Transverse colon (tissue), 4 donors: Measurements from ENCODE around the gene DYNC1I1. TPM values are rescaled to one million over a fixed set of nuclear protein-coding genes. Genes with fewer than 3 reads are reported as not detected.

Experiments
- DNase-seq: peaks from one replicate; pipeline ENCODE4 v3.0.0-alpha.2; 2019
- H3K27ac ChIP-seq, 4 donors: fragments of 200-600 bp; sonication (generic); 2 replicates each; pipeline ENCODE4 v1.5.1; 2016 to 2018; ENCODE audit warnings: inconsistent platforms in 4 of 4
- H3K27me3 ChIP-seq: fragments of 200-600 bp; sonication (generic); 2 replicates; pipeline ENCODE4 v1.5.1; 2017; ENCODE audit warnings: inconsistent platforms
- H3K36me3 ChIP-seq, 4 donors: fragments of 200-600 bp; sonication (generic); 2 replicates each; pipeline ENCODE4 v1.5.1; 2017 to 2019; ENCODE audit warnings: inconsistent platforms in 4 of 4
- H3K4me1 ChIP-seq, 4 donors: fragments of 200-600 bp; sonication (generic); 2 replicates each; pipeline ENCODE4 v1.5.1; 2017 to 2020; ENCODE audit warnings: inconsistent platforms in 4 of 4
- H3K4me3 ChIP-seq, 4 donors: fragments of 200-600 bp; sonication (generic); 1 replicate in 1 of 4; 2 replicates in 3 of 4; pipeline versions ENCODE4 v1.5.1 to v1.6.1; 2017 to 2019; ENCODE audit warnings: inconsistent platforms in 4 of 4
- H3K9me3 ChIP-seq, 2 donors: fragments of 200-600 bp; sonication (generic); 2 replicates each; pipeline ENCODE4 v1.5.1; 2017 to 2019; ENCODE audit warnings: inconsistent platforms in 2 of 2
- EP300 ChIP-seq: sonication (generic); formaldehyde crosslinking; IDR thresholded peaks from one replicate; pipeline ENCODE4 v1.6.1; 2017; ENCODE audit warnings: antibody characterized with exemption, low read depth
- POLR2A ChIP-seq: fragments of 450-650 bp; IDR thresholded peaks from one replicate; pipeline ENCODE4 v1.6.1; 2016; ENCODE audit warnings: antibody characterized with exemption, mild to moderate bottlenecking, moderate library complexity
- POLR2AphosphoS5 ChIP-seq, 3 donors: sonication (generic); formaldehyde crosslinking; IDR thresholded peaks; one replicate each; pipeline ENCODE4 v1.6.1; 2016; ENCODE audit warnings: antibody characterized with exemption in 3 of 3
- WGBS, 2 donors: methylation state at CpG; one replicate each; pipeline ENCODE4 v1.1.5; 2018; ENCODE audit warnings: low coverage in 1 of 2; 5-methylcytosine and 5-hydroxymethylcytosine counted together
- in situ Hi-C, 4 donors: fragments of 200-750 bp; cut with MboI; loops; one replicate each; pipeline versions ENCODE4 v1.15.0 to v1.15.1; 2017; ENCODE audit warnings: low sequenced_read_pairs in 3 of 4, low pct_ligation_motif_present in 1 of 4, low pct_unique_long_range_greater_than_20kb in 1 of 4
- intact Hi-C: fragments of 100-400 bp; cut with DNase I; formaldehyde crosslinking; loops from one replicate; pipeline ENCODE4 v1.15.1; 2023; ENCODE audit warnings: low total_unique reads
- total RNA-seq, 4 donors: library from RNA; depleted of rRNA; stranded (reverse); fragments of >200 nt; gene quantifications; one replicate each; pipeline ENCODE4 v1.1.0, GENCODE V29; 2016
- TF ChIP-seq, protein P1 (sequence below), 5 experiments: fragments of 200-600 bp in 3 of 5; fragments of 450-650 bp in 2 of 5; sonication (generic) in 3 of 5; IDR thresholded peaks; 1 replicate in 2 of 5; 2 replicates in 3 of 5; pipeline ENCODE4 v1.5.1; 2016 to 2017; ENCODE audit warnings: antibody characterized with exemption in 5 of 5, inconsistent platforms in 3 of 5, mild to moderate bottlenecking in 2 of 5, moderate library complexity in 1 of 5

DYNC1I1 gene
- total RNA-seq, 4 donors from 2014 or later: 1.8 to 37.0 (median 7.4) TPM

DNA sequence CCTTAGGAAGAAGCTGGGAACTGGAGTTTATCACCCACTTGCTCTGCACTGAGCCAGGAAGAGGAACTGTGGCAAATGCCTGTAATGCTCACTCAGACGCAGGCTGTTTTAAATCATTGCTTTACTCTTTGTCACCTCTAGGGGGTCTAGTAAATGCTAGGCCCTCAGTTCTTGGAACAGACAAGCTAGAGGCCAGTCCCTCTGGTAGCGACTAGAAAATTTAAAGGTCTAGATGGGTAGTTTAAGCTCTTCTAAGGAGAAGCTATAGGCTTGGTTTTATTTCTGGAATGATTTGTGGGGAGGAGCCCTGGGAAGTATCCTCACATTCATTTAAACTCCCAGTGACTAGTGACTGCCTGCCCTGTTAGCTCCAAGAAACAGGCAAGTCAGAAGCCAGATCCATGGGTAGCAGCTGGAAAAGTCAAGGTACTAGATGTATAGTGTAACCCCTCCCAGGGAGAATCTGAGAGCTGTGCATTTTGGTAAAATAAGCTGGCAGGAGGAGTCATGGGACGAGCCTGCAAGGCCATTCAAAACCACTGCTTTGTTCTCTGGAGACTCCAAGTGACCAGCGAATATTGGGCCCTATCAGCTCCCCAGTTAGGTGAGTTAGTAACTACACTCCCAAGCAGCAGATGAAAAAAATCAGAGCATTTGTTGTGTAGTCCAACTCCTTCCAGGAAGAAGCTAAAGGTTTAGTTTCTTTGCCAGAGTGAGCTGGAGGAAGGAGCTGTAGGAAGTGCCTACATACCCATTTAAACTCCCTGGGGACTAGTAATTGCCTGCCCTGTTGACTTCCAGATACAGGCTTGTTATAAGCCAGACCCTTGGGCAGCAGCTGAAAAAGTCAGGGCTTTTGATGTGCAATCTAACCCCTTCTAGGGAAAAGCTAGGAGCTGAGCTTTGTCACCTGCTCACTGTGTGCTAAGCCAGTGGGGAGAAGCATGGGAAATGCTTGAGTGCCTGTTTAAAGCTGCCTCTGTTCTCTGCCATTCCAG lies 68.9 kb downstream of the DYNC1I1 start:
- in situ Hi-C loops (no loop called here), intact Hi-C loops (no loop called here)

DNA sequence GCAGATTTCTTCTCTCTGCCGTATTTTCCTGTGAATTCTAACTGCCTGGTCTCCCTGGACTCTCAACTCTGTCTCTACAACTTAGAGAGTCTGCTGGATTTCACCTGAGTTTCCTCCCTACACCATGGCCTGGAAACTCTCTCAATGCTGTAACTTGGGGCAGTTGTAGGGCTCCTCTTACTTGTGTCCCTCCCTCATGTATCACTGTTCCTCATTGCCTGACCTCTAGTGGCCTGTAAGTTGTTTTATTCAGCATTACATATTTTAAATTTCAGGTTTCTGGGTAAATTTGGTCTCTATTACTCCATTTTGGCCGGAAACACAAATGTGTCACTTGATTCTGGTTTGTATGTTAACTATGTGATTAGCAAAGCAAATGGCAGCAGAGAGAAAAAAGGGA lies 70.9 kb downstream of the DYNC1I1 start:
- no peaks in the 10 kb centered on the region for H3K9me3 ChIP-seq
- TF ChIP-seq POLR2A: no peak
- TF ChIP-seq, protein P1, sequence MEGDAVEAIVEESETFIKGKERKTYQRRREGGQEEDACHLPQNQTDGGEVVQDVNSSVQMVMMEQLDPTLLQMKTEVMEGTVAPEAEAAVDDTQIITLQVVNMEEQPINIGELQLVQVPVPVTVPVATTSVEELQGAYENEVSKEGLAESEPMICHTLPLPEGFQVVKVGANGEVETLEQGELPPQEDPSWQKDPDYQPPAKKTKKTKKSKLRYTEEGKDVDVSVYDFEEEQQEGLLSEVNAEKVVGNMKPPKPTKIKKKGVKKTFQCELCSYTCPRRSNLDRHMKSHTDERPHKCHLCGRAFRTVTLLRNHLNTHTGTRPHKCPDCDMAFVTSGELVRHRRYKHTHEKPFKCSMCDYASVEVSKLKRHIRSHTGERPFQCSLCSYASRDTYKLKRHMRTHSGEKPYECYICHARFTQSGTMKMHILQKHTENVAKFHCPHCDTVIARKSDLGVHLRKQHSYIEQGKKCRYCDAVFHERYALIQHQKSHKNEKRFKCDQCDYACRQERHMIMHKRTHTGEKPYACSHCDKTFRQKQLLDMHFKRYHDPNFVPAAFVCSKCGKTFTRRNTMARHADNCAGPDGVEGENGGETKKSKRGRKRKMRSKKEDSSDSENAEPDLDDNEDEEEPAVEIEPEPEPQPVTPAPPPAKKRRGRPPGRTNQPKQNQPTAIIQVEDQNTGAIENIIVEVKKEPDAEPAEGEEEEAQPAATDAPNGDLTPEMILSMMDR (IDR thresholded peaks at IDR 0.05): no peak
- no peak for TF ChIP-seq POLR2AphosphoS5 (IDR thresholded peaks at IDR 0.05)
- TF ChIP-seq EP300: no peak
- in situ Hi-C loops: no loop called here
- WGBS, 2 donors: 64% methylated on average over 1 to 2 of the region's 2 CpGs
- no peaks in the 10 kb centered on the region for H3K4me1 ChIP-seq
- DNase-seq: no peak
- H3K36me3 ChIP-seq: no peaks in the 10 kb centered on the region
- H3K27me3 ChIP-seq: no peaks in the 10 kb centered on the region
- intact Hi-C loops: no loop called here
- no peak overlapping the region for H3K4me3 ChIP-seq
- H3K27ac ChIP-seq: no peak overlapping the region

More for the DNA sequence above, 68.9 kb downstream of the DYNC1I1 start:
- no peaks in the 10 kb centered on the region for H3K27me3 ChIP-seq
- H3K4me1 ChIP-seq: no peaks in the 10 kb centered on the region
- H3K27ac ChIP-seq: no peak overlapping the region
- H3K4me3 ChIP-seq: no peak overlapping the region
- no peak for DNase-seq
- TF ChIP-seq EP300 (no peak), POLR2AphosphoS5 (IDR thresholded peaks at IDR 0.05) (no peak), POLR2A (no peak)
- TF ChIP-seq, protein P1 (IDR thresholded peaks at IDR 0.05): peak in 1 of 5 experiments; percentile 20
- WGBS, 2 donors: 47 to 86% methylated on average over 1 to 4 of the region's 4 CpGs
- no peaks in the 10 kb centered on the region for H3K36me3 ChIP-seq
- no peaks in the 10 kb centered on the region for H3K9me3 ChIP-seq

DNA sequence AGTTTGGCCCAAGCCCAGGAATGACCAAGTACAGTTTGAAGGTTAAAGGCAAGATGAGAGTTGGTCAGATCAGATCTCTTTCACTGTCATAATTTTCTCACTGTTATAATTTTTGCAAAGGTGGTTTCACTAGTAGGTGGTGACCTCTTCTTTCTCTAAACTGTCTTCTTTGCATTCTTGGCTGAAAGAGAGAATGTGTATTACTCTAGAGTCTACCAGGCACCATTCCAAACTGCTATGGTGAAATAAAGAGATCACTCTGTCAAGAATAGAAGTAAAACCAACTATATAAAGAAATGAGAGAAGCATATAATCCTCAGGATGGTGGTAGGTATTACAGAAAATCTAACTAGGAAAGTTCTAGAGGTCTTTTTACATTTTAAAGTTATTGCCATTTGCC lies 72.7 kb downstream of the DYNC1I1 start:
- Histone ChIP-seq H3K36me3 (no peaks in the 10 kb centered on the region), H3K9me3 (no peaks in the 10 kb centered on the region), H3K4me1 (no peaks in the 10 kb centered on the region), H3K4me3 (no peak overlapping the region), H3K27ac (no peak overlapping the region), H3K27me3 (no peaks in the 10 kb centered on the region)
- DNase-seq: no peak
- intact Hi-C loops (no loop called here), in situ Hi-C loops (no loop called here)
- TF ChIP-seq, protein P1 (IDR thresholded peaks at IDR 0.05): no peak
- TF ChIP-seq EP300 (no peak), POLR2A (no peak), POLR2AphosphoS5 (IDR thresholded peaks at IDR 0.05) (no peak)

DNA sequence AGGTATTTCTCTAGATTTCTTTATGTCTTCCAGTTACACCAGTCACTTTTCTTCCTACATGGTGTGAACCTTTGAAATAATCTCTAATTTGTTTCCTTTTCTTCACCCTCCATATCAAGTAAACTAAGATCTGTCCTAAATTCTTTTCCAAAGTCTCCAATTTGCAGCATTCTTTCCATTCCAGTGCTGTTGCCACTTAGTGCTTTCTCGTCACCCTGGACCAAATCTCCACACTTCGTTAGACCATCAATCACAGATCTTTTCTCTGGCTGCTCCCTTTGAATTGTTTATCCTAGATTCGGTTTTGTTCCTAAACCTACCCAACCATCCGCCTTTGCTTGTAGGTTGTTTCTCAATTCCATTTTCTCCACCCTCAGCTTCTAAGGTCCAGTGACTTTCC lies 74.7 kb downstream of the DYNC1I1 start:
- H3K27me3 ChIP-seq: no peaks in the 10 kb centered on the region
- no peak for DNase-seq
- WGBS, 2 donors: 48 to 55% methylated on average over 4 of the region's 4 CpGs
- no peaks in the 10 kb centered on the region for H3K4me1 ChIP-seq
- no peak overlapping the region for H3K4me3 ChIP-seq
- H3K36me3 ChIP-seq: no peaks in the 10 kb centered on the region
- TF ChIP-seq, protein P1 (IDR thresholded peaks at IDR 0.05): no peak
- TF ChIP-seq EP300 (no peak), POLR2AphosphoS5 (IDR thresholded peaks at IDR 0.05) (no peak), POLR2A (no peak)
- intact Hi-C loops: no loop called here
- no peak overlapping the region for H3K27ac ChIP-seq
- in situ Hi-C loops: no loop called here
- H3K9me3 ChIP-seq: no peaks in the 10 kb centered on the region
